Trophoblast cell (in vitro differentiated cells and primary cell): ENCODE measurements around the gene NACC1.
A peak's percentile ranks its signal among the peaks of the same experiment; 100 is the strongest.

ENCODE experiments used
- DNase-seq, 2 donors: peaks; one replicate each; pipeline ENCODE4 v3.0.0-alpha.2; 2016
- H2AFZ ChIP-seq: 2 replicates; pipeline ENCODE4 v1.6.1; 2013; ENCODE audit warnings: low read length, moderate library complexity, mild to moderate bottlenecking; ENCODE audit not compliant: insufficient read depth, poor library complexity
- H2AK5ac ChIP-seq: 2 replicates; pipeline ENCODE4 v1.6.1; 2013; ENCODE audit warnings: mild to moderate bottlenecking, low read length
- H2BK120ac ChIP-seq: 2 replicates; pipeline ENCODE4 v1.6.1; 2013; ENCODE audit warnings: low read length, mild to moderate bottlenecking, moderate library complexity; ENCODE audit not compliant: insufficient read depth, poor library complexity
- H2BK12ac ChIP-seq: 2 replicates; pipeline ENCODE4 v1.6.1; 2013; ENCODE audit warnings: mild to moderate bottlenecking, low read length, moderate library complexity
- H2BK5ac ChIP-seq: 2 replicates; pipeline ENCODE4 v1.6.1; 2013; ENCODE audit warnings: low read length, low read depth, moderate library complexity, mild to moderate bottlenecking; ENCODE audit not compliant: poor library complexity
- H3K14ac ChIP-seq: 2 replicates; pipeline ENCODE4 v1.6.1; 2013; ENCODE audit warnings: mild to moderate bottlenecking, low read length
- H3K18ac ChIP-seq: 2 replicates; pipeline ENCODE4 v1.6.1; 2013; ENCODE audit warnings: mild to moderate bottlenecking, low read length
- H3K23ac ChIP-seq: 2 replicates; pipeline ENCODE4 v1.6.1; 2013; ENCODE audit warnings: low read length
- H3K27ac ChIP-seq: 2 replicates; pipeline ENCODE4 v1.5.1; 2013; ENCODE audit warnings: low read depth, mild to moderate bottlenecking, inconsistent platforms, low read length, moderate library complexity
- H3K27me3 ChIP-seq: 2 replicates; pipeline ENCODE4 v1.6.1; 2013; ENCODE audit warnings: inconsistent platforms, mild to moderate bottlenecking, low read length, moderate library complexity; ENCODE audit not compliant: insufficient read depth
- H3K36me3 ChIP-seq, 2 experiments: 1 replicate in 1 of 2; 2 replicates in 1 of 2; pipeline ENCODE4 v1.6.1; 2013; ENCODE audit warnings: low read length in 2 of 2, mild to moderate bottlenecking in 2 of 2, moderate library complexity in 1 of 2; ENCODE audit not compliant: insufficient read depth in 2 of 2, control insufficient read depth in 1 of 2
- H3K4ac ChIP-seq: 2 replicates; pipeline ENCODE4 v1.6.1; 2013; ENCODE audit warnings: low read depth, mild to moderate bottlenecking, low read length, moderate library complexity
- H3K4me1 ChIP-seq, 2 experiments: 1 replicate in 1 of 2; 2 replicates in 1 of 2; pipeline ENCODE4 v1.6.1; 2013; ENCODE audit warnings: low read length in 2 of 2, mild to moderate bottlenecking in 2 of 2, moderate library complexity in 1 of 2; ENCODE audit not compliant: insufficient read depth in 2 of 2, control insufficient read depth in 1 of 2
- H3K4me2 ChIP-seq: 2 replicates; pipeline ENCODE4 v1.6.1; 2013; ENCODE audit warnings: inconsistent platforms, mild to moderate bottlenecking, low read length, moderate library complexity
- H3K4me3 ChIP-seq: 2 replicates; pipeline ENCODE4 v1.5.1; 2013; ENCODE audit warnings: mild to moderate bottlenecking, low read depth, low read length, inconsistent platforms
- H3K79me1 ChIP-seq: one replicate; pipeline ENCODE4 v1.6.1; 2013; ENCODE audit warnings: low read length
- H3K79me2 ChIP-seq: 2 replicates; pipeline ENCODE4 v1.6.1; 2013; ENCODE audit warnings: low read length, mild to moderate bottlenecking; ENCODE audit not compliant: control insufficient read depth, insufficient read depth, poor library complexity
- H3K9ac ChIP-seq: 2 replicates; pipeline ENCODE4 v1.6.1; 2013; ENCODE audit warnings: mild to moderate bottlenecking, low read length
- H3K9me3 ChIP-seq: 2 replicates; pipeline ENCODE4 v1.6.1; 2013; ENCODE audit warnings: low read depth, mild to moderate bottlenecking, control low read depth, inconsistent platforms, low read length; ENCODE audit not compliant: insufficient read depth
- H4K12ac ChIP-seq: 2 replicates; pipeline ENCODE4 v1.6.1; 2013; ENCODE audit warnings: low read depth, mild to moderate bottlenecking, low read length, moderate library complexity
- H4K8ac ChIP-seq: 2 replicates; pipeline ENCODE4 v1.6.1; 2013; ENCODE audit warnings: low read depth, mild to moderate bottlenecking, low read length, moderate library complexity
- H4K91ac ChIP-seq: one replicate; pipeline ENCODE4 v1.6.1; 2013; ENCODE audit warnings: low read depth, mild to moderate bottlenecking, low read length, moderate library complexity
- WGBS: extraction: QIAGEN DNeasy Blood & Tissue Kit; methylation state at CpG from one replicate; pipeline ENCODE4 v1.1.7; 2013; ENCODE audit warnings: missing lambda C conversion rate; ENCODE audit not compliant: insufficient read length, insufficient coverage; ENCODE audit errors: extremely low coverage; 5-methylcytosine and 5-hydroxymethylcytosine counted together

The NACC1 gene

DNA sequence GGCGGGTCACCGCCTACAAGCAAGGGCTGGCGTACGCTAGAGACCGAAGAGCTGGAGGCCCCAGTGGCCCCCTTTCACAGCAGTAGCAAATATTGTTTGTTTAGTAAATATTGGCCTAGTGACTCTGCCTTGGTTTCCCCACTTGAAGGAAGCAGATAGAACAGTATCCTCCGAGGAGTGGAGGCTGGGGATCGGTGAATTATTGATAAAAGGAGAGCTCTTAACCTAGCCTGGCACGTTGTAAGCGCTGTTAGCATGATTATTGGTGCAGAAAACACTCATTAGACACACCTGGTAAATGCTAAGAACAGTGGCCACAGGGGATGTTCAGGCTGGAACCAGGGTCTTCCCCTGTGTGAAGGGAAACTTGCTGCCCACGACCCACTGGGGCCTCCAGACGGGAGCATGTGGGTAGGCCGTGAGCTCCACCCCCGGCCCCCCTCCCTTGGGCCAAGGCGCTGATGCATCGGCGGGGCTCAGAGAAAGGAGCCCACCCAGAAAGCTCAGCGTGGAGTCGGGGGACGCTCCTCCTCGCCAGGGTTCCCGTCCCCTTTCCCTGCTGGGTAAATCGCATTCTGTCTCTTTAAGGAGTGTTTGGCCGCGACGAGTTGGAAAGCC is 34.4 kb downstream of the NACC1 start:
- H3K27me3 ChIP-seq: no peaks in the 10 kb centered on the region
- H3K14ac ChIP-seq: peak overlapping the region; percentile 32

DNA sequence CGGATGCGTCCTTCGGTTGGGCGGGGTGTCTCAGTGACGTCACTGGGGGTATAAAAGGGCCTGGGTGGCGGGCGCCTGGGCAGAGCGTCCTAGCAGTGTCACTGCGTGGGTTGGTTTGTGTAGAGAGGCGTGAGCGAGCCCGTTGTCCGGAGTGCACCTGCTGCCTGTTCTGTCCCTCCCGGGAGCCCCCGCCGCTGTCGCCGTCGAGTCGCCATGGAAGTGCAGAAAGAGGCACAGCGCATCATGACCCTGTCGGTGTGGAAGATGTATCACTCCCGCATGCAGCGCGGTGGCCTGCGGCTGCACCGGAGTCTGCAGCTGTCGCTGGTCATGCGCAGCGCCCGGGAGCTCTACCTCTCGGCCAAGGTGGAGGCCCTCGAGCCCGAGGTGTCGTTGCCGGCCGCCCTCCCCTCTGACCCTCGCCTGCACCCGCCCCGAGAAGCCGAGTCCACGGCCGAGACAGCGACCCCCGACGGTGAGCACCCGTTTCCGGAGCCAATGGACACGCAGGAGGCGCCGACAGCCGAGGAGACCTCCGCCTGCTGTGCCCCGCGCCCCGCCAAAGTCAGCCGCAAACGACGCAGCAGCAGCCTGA is 35.0 kb downstream of the NACC1 start:
- Histone ChIP-seq H3K4me1 (peaks cover 13 to 19% of the 10 kb centered on the region in 2 experiments), H3K9me3 (peaks cover 3% of the 10 kb centered on the region), H4K8ac (peak overlapping the region; percentile 85), H3K4ac (peak overlapping the region; percentile 72), H3K27me3 (no peaks in the 10 kb centered on the region), H3K27ac (peak overlapping the region; percentile 98), H3K36me3 (peaks cover 0 to 8% of the 10 kb centered on the region in 2 experiments), H4K91ac (peak overlapping the region; percentile 96), H2BK120ac (peak overlapping the region; percentile 88), H3K18ac (peak overlapping the region; percentile 97), H3K14ac (peak overlapping the region; percentile 91), H4K12ac (peak overlapping the region; percentile 65), H3K4me3 (peak overlapping the region; percentile 97), H3K4me2 (peak overlapping the region; percentile 81), H2AK5ac (peak overlapping the region; percentile 91), H3K23ac (no peak overlapping the region), H2AFZ (peak overlapping the region; percentile 23), H3K79me1 (peaks cover 56% of the 10 kb centered on the region), H3K79me2 (peaks cover 48% of the 10 kb centered on the region), H2BK12ac (peak overlapping the region; percentile 12), H2BK5ac (peak overlapping the region; percentile 84), H3K9ac (peak overlapping the region; percentile 91)
- DNase-seq: peak; percentile 91 to 97
- no CpG with 5 or more reads among the region's 59 CpGs for WGBS

More for the DNA sequence above, 34.4 kb downstream of the NACC1 start:
- Histone ChIP-seq H4K12ac (peak overlapping the region; percentile 20), H2AK5ac (peak overlapping the region; percentile 7), H2BK12ac (peak overlapping the region; percentile 74), H3K4me2 (peak overlapping the region; percentile 81), H2BK120ac (peak overlapping the region; percentile 92), H2BK5ac (peak overlapping the region; percentile 97), H3K18ac (peak overlapping the region; percentile 96), H4K8ac (peak overlapping the region; percentile 14), H3K9me3 (peaks cover 3% of the 10 kb centered on the region), H3K79me2 (peaks cover 48% of the 10 kb centered on the region), H3K23ac (no peak overlapping the region), H3K4me1 (peaks cover 13 to 19% of the 10 kb centered on the region in 2 experiments), H3K9ac (peak overlapping the region; percentile 57), H4K91ac (peak overlapping the region; percentile 68), H3K27ac (peak overlapping the region; percentile 98), H3K79me1 (peaks cover 56% of the 10 kb centered on the region), H3K36me3 (peaks cover 0 to 8% of the 10 kb centered on the region in 2 experiments), H3K4me3 (peak overlapping the region; percentile 75), H2AFZ (peak overlapping the region; percentile 66), H3K4ac (peak overlapping the region; percentile 17)
- WGBS: no CpG with 5 or more reads among the region's 25 CpGs
- DNase-seq: peak; percentile 50 to 72

DNA sequence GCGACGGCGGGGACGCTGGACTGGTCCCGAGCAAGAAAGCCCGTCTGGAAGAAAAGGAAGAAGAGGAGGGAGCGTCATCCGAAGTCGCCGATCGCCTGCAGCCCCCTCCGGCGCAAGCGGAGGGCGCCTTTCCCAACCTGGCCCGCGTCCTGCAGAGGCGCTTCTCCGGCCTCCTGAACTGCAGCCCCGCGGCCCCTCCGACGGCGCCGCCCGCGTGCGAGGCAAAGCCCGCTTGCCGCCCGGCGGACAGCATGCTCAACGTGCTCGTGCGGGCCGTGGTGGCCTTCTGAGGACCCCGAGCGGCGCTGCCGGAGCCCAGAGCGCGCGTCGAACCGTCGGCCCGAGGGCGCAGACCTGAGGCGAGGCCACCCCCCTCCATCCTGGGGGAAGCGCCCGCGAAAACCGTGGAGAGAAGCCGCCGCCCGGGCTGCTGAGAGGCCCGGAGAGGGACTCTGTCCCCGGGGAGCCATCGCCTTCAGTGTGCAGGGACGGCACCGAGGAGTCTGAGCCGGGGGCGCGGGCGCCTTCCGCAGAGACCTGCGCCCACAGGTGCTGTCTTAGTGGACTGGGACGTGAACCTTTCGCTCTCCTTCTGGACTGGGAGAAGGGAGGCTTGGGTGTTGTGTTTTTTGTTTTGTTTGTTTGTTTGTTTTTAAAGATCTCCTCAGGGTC is 35.6 kb downstream of the NACC1 start:
- Histone ChIP-seq H2BK120ac (peak overlapping the region; percentile 88), H2BK12ac (peak overlapping the region; percentile 19), H3K4me2 (peak overlapping the region; percentile 81), H3K4me1 (peaks cover 13 to 19% of the 10 kb centered on the region in 2 experiments), H3K23ac (no peak overlapping the region), H2BK5ac (peak overlapping the region; percentile 84), H3K9ac (peak overlapping the region; percentile 91), H3K79me1 (peaks cover 56% of the 10 kb centered on the region), H2AK5ac (peak overlapping the region; percentile 91), H3K36me3 (peaks cover 0 to 8% of the 10 kb centered on the region in 2 experiments), H3K27ac (peak overlapping the region; percentile 91), H4K8ac (peak overlapping the region; percentile 85), H3K4ac (peak overlapping the region; percentile 72), H4K91ac (peak overlapping the region; percentile 96), H3K9me3 (peaks cover 3% of the 10 kb centered on the region), H2AFZ (peak overlapping the region; percentile 23), H3K27me3 (no peaks in the 10 kb centered on the region), H3K79me2 (peaks cover 48% of the 10 kb centered on the region), H4K12ac (peak overlapping the region; percentile 65), H3K4me3 (peak overlapping the region; percentile 97), H3K18ac (peak overlapping the region; percentile 97), H3K14ac (peak overlapping the region; percentile 91)
- DNase-seq: peak in 1 of 2 donors; percentile 25
- WGBS: no CpG with 5 or more reads among the region's 69 CpGs

DNA sequence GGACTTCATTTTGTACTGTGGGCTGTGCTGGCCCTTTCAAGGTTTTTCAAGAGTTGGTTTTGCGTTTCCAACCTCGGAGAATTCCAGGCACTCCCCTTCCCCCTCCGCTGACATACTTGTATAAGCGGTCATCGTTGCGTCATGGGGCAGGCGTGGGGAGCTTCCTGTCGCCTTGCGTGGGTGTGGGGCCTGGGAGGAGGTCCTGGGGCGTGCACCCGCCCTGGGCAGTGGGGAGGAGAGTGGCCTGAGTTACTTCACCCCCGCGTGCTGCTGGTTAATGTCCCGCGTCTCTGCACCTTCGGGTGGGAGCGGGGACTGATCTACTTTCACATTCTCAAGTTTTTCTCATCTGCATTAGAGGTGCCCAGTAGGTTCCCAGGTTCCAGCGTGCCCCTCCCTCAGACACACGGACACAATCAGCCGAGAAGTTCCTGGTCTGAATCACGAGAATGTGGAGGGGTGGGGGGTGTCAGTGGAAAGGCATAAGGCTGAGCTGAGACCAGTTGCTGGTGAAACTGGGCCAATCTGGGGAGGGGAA is 36.2 kb downstream of the NACC1 start:
- H3K79me1 ChIP-seq: peaks cover 56% of the 10 kb centered on the region
- H3K23ac ChIP-seq: no peak overlapping the region
- peak overlapping the region; percentile 88 for H2BK120ac ChIP-seq
- peak overlapping the region; percentile 91 for H3K14ac ChIP-seq
- H3K27me3 ChIP-seq: no peaks in the 10 kb centered on the region
- H3K4ac ChIP-seq: peak overlapping the region; percentile 72
- H3K4me3 ChIP-seq: peak overlapping the region; percentile 97
- peak overlapping the region; percentile 59 for H2AK5ac ChIP-seq
- peak overlapping the region; percentile 17 for H2AFZ ChIP-seq
- H4K91ac ChIP-seq: peak overlapping the region; percentile 96
- DNase-seq: peak; percentile 79 to 81
- peaks cover 48% of the 10 kb centered on the region for H3K79me2 ChIP-seq
- peak overlapping the region; percentile 81 for H3K4me2 ChIP-seq
- H3K36me3 ChIP-seq: peaks cover 0 to 8% of the 10 kb centered on the region in 2 experiments
- peak overlapping the region; percentile 97 for H3K18ac ChIP-seq
- H3K9ac ChIP-seq: peak overlapping the region; percentile 91
- H4K12ac ChIP-seq: peak overlapping the region; percentile 39
- peak overlapping the region; percentile 62 for H2BK12ac ChIP-seq
- peak overlapping the region; percentile 84 for H2BK5ac ChIP-seq
- peak overlapping the region; percentile 85 for H4K8ac ChIP-seq
- peak overlapping the region; percentile 91 for H3K27ac ChIP-seq
- no CpG with 5 or more reads among the region's 21 CpGs for WGBS
- H3K4me1 ChIP-seq: peaks cover 13 to 19% of the 10 kb centered on the region in 2 experiments
- H3K9me3 ChIP-seq: peaks cover 3% of the 10 kb centered on the region
